SK-N-SH (cell line): ENCODE results near the gene CERS6. TPM values are rescaled to one million over a fixed set of nuclear protein-coding genes. Genes with fewer than 3 reads are reported as not detected.

ENCODE experiments used
- CTCF ChIA-PET: fragments of 300-600, 350-600 bp; formaldehyde crosslinking; extraction: SDS; loops from one replicate; lab custom pipeline; 2021; lab: Yijun Ruan, JAX
- POLR2A ChIA-PET: fragments of 350-600 bp; sonication (Branson Sonifier 250); formaldehyde crosslinking; extraction: SDS; loops from one replicate; lab custom pipeline; 2020; ENCODE audit warnings: antibody characterized with exemption, inconsistent platforms; lab: Yijun Ruan, JAX
- DNase-seq: peaks from one replicate; pipeline ENCODE4 v3.0.0; 2012
- H2AFZ ChIP-seq: fragments of 200-600 bp; sonication (generic); 2 replicates; pipeline ENCODE4 v1.8.1; 2016; ENCODE audit warnings: antibody characterized with exemption, mild to moderate bottlenecking, low read depth
- H3F3A ChIP-seq: fragments of 200-600 bp; sonication (generic); replicated peaks from 2 replicates; pipeline ENCODE3; 2016; ENCODE audit warnings: antibody characterized with exemption, mild to moderate bottlenecking; ENCODE audit not compliant: insufficient read depth
- H3K27ac ChIP-seq, 2 experiments: fragments of 200-500 bp in 1 of 2; fragments of 200-600 bp in 1 of 2; sonication (Bioruptor generic) in 1 of 2; sonication (generic), shearing (Covaris generic) in 1 of 2; 2 replicates each; pipeline versions ENCODE4 v1.5.1 to v1.6.1; 2014 to 2016; ENCODE audit warnings: low read depth in 2 of 2, inconsistent platforms in 1 of 2, low read length in 1 of 2, mild to moderate bottlenecking in 1 of 2, mixed read lengths in 1 of 2
- H3K27me3 ChIP-seq: fragments of 200-600 bp; sonication (generic), shearing (Covaris generic); 2 replicates; pipeline ENCODE4 v1.6.1; 2016; ENCODE audit warnings: mixed run types; ENCODE audit not compliant: insufficient read depth
- H3K36me3 ChIP-seq, 2 experiments: fragments of 200-500 bp in 1 of 2; fragments of 200-600 bp in 1 of 2; sonication (Bioruptor generic) in 1 of 2; sonication (generic) in 1 of 2; replicated peaks in 1 of 2; 2 replicates each; pipeline versions ENCODE3 to v1.5.1; 2014 to 2016; ENCODE audit warnings: low read length in 1 of 2, mild to moderate bottlenecking in 1 of 2; ENCODE audit not compliant: insufficient read depth in 2 of 2, control insufficient read depth in 1 of 2
- H3K4me1 ChIP-seq, 2 experiments: fragments of 200-500 bp in 1 of 2; fragments of 200-600 bp in 1 of 2; sonication (Bioruptor generic) in 1 of 2; sonication (generic), shearing (Covaris generic) in 1 of 2; 2 replicates each; pipeline versions ENCODE4 v1.5.1 to v1.6.1; 2014 to 2016; ENCODE audit warnings: low read depth in 1 of 2, low read length in 1 of 2, mixed run types in 1 of 2; ENCODE audit not compliant: insufficient read depth in 2 of 2, control insufficient read depth in 1 of 2
- H3K4me2 ChIP-seq: fragments of 200-600 bp; sonication (generic), shearing (Covaris generic); 2 replicates; pipeline ENCODE4 v1.6.1; 2017; ENCODE audit warnings: mixed run types
- H3K4me3 ChIP-seq, 2 experiments: fragments of 200-500 bp in 1 of 2; fragments of 200-600 bp in 1 of 2; sonication (Bioruptor generic) in 1 of 2; sonication (generic), shearing (Covaris generic) in 1 of 2; 2 replicates each; pipeline versions ENCODE4 v1.5.1 to v1.8.1; 2014 to 2016; ENCODE audit warnings: low read depth in 2 of 2, inconsistent platforms in 1 of 2, low read length in 1 of 2, mild to moderate bottlenecking in 1 of 2, mixed read lengths in 1 of 2, moderate library complexity in 1 of 2
- H3K79me2 ChIP-seq: fragments of 200-600 bp; sonication (generic); 2 replicates; pipeline ENCODE4 v1.8.1; 2017; ENCODE audit warnings: mild to moderate bottlenecking; ENCODE audit not compliant: insufficient read depth
- H3K9ac ChIP-seq: fragments of 200-600 bp; sonication (generic); 2 replicates; pipeline ENCODE4 v1.6.1; 2017; ENCODE audit warnings: mixed run types
- H3K9me2 ChIP-seq: fragments of 200-600 bp; sonication (generic); 2 replicates; pipeline ENCODE4 v1.6.1; 2017; ENCODE audit warnings: mixed run types
- H3K9me3 ChIP-seq: fragments of 200-600 bp; sonication (generic); 2 replicates; pipeline ENCODE4 v1.6.1; 2017; ENCODE audit warnings: mixed run types, mild to moderate bottlenecking, moderate library complexity
- H4K20me1 ChIP-seq: fragments of 200-600 bp; sonication (generic); 2 replicates; pipeline ENCODE4 v1.6.1; 2017; ENCODE audit warnings: mild to moderate bottlenecking, mixed run types; ENCODE audit not compliant: insufficient read depth
- EP300 ChIP-seq, 2 experiments: IDR thresholded peaks; 2 replicates each; pipeline versions ENCODE4 v1.4.0 to v1.6.1; 2012; ENCODE audit warnings: borderline replicate concordance in 1 of 2, low read depth in 1 of 2, low read length in 1 of 2
- FOXJ3 ChIP-seq: sonication (generic); formaldehyde crosslinking; IDR thresholded peaks from 2 replicates; pipeline ENCODE4 v1.5.1; 2020; ENCODE audit warnings: mild to moderate bottlenecking, missing genetic modification reagents
- GATA2 ChIP-seq: sonication (generic); formaldehyde crosslinking; IDR thresholded peaks from 2 replicates; pipeline ENCODE4 v1.5.0; 2020; ENCODE audit warnings: mild to moderate bottlenecking, missing genetic modification reagents
- IRF3 ChIP-seq: fragments of 150-350 bp; IDR thresholded peaks from 2 replicates; pipeline ENCODE4 v1.6.1; 2016; ENCODE audit warnings: mild to moderate bottlenecking, low read depth, low read length
- JUND ChIP-seq: IDR thresholded peaks from 2 replicates; pipeline ENCODE4 v1.4.0; 2012
- MAX ChIP-seq: IDR thresholded peaks from 2 replicates; pipeline ENCODE4 v1.4.0; 2012; ENCODE audit warnings: low read depth
- MXI1 ChIP-seq: IDR thresholded peaks from 2 replicates; pipeline ENCODE4 v1.6.1; 2012; ENCODE audit warnings: mild to moderate bottlenecking, low read depth, low read length, improper control_type of control experiment
- RAD21 ChIP-seq: IDR thresholded peaks from 2 replicates; pipeline ENCODE4 v1.6.1; 2012; ENCODE audit warnings: mild to moderate bottlenecking, low read length
- RCOR1 ChIP-seq: fragments of 150-350 bp; IDR thresholded peaks from 2 replicates; pipeline ENCODE4 v1.6.1; 2017; ENCODE audit warnings: antibody characterized with exemption, low read length
- REST ChIP-seq: IDR thresholded peaks from 2 replicates; pipeline ENCODE4 v1.6.1; 2012; ENCODE audit warnings: mild to moderate bottlenecking, low read depth, low read length, moderate library complexity
- RFX5 ChIP-seq: IDR thresholded peaks from 2 replicates; pipeline ENCODE4 v1.6.1; 2012; ENCODE audit warnings: mild to moderate bottlenecking, improper control_type of control experiment, low read length
- TCF12 ChIP-seq: IDR thresholded peaks from 2 replicates; pipeline ENCODE4 v1.4.0; 2012
- USF1 ChIP-seq: IDR thresholded peaks from 2 replicates; pipeline ENCODE4 v1.4.0; 2012; ENCODE audit warnings: low read depth, borderline replicate concordance
- YY1 ChIP-seq: IDR thresholded peaks from 2 replicates; pipeline ENCODE4 v1.4.0; 2012; ENCODE audit warnings: low read depth, mild to moderate bottlenecking
- WGBS: methylation state at CpG from one replicate; pipeline ENCODE4 v1.1.6; 2017; ENCODE audit warnings: low lambda C conversion rate; 5-methylcytosine and 5-hydroxymethylcytosine counted together
- polyA plus RNA-seq, 3 experiments: library from polyadenylated mRNA; depleted of rRNA; stranded (reverse); fragments of >200 nt; gene quantifications; 2 replicates each; pipeline ENCODE4 v1.2.3, GENCODE V29; 2012

CERS6 gene
- polyA plus RNA-seq, 1 of the 3 experiments (the other 2 are of a cell fraction), result 1.8 TPM

GRCh38 chr2:168424971-168425370, 31.1 kb upstream of the CERS6 start:
- Histone ChIP-seq H3K4me1 (peaks cover 0 to under 1% of the 10 kb centered on the region in 2 experiments; a peak in 2 of 4 replicates), H3K4me2 (no peak overlapping the region), H2AFZ (no peak overlapping the region), H3K36me3 (no peaks in the 10 kb centered on the region), H3K27me3 (no peaks in the 10 kb centered on the region), H3K9me3 (no peaks in the 10 kb centered on the region), H4K20me1 (no peaks in the 10 kb centered on the region), H3K79me2 (no peaks in the 10 kb centered on the region), H3F3A (no peaks in the 10 kb centered on the region), H3K4me3 (no peak overlapping the region), H3K9ac (no peak overlapping the region), H3K9me2 (no peaks in the 10 kb centered on the region), H3K27ac (no peak overlapping the region)
- CTCF ChIA-PET, result interaction anchor here (1.1 kb wide), 1 partner anchor 78 kb away, joined by 4 read pairs; no protein-coding TSS in a partner anchor
- TF ChIP-seq RAD21 (no peak), EP300 (IDR thresholded peaks at IDR 0.05; ENCODE audit: borderline replicate concordance in 1 of 2, low read depth in 1 of 2, low read length in 1 of 2) (no peak), TCF12 (no peak), GATA2 (CRISPR knock-in tag) (no peak), MXI1 (no peak), IRF3 (no peak), REST (no peak), JUND (no peak), USF1 (no peak), YY1 (no peak), MAX (no peak), RCOR1 (no peak), RFX5 (no peak), FOXJ3 (CRISPR knock-in tag) (no peak)
- no peak for DNase-seq
- WGBS, result 65% methylated on average over 3 of the region's 3 CpGs
- POLR2A ChIA-PET, result no interaction called here
